Fibroblast of pulmonary artery (primary cell): ENCODE data around the gene ECI2.

Experiments
- DNase-seq: peaks from one replicate; pipeline ENCODE4 v3.0.0-alpha.2; 2010; ENCODE audit warnings: low read depth
- H3K4me3 ChIP-seq: replicated peaks from 2 replicates; pipeline ENCODE4 v1.5.1; 2011; ENCODE audit warnings: low read depth, mild to moderate bottlenecking, control low read depth, low read length, moderate library complexity
- CTCF ChIP-seq: IDR thresholded peaks from 2 replicates; pipeline ENCODE4 v1.5.1; 2011; ENCODE audit warnings: mild to moderate bottlenecking, control low read depth, low read length, inconsistent platforms; ENCODE audit errors: missing control alignments

Gene ECI2

GRCh38 chr6:4107873-4108272 lies 27.5 kb downstream of the ECI2 start:
- no peak overlapping the region for H3K4me3 ChIP-seq
- TF ChIP-seq CTCF: no peak
- no peak for DNase-seq

GRCh38 chr6:4105980-4106536 lies 29.3 kb downstream of the ECI2 start:
- DNase-seq: no peak
- H3K4me3 ChIP-seq: no peak overlapping the region
- no peak for TF ChIP-seq CTCF

GRCh38 chr6:4103929-4104328 lies 31.4 kb downstream of the ECI2 start:
- no peak overlapping the region for H3K4me3 ChIP-seq
- DNase-seq: no peak
- no peak for TF ChIP-seq CTCF

- DNase-seq: no peak
- H3K4me3 ChIP-seq: no peak overlapping the region
- no peak for TF ChIP-seq CTCF
Measured at GRCh38 chr6:4102687-4103244, 32.6 kb downstream of the ECI2 start.

- no peak overlapping the region for H3K4me3 ChIP-seq
- DNase-seq: no peak
- TF ChIP-seq CTCF: no peak
Measured at GRCh38 chr6:4101298-4101697, 34.1 kb downstream of the ECI2 start.

GRCh38 chr6:4100655-4101054 lies 34.7 kb downstream of the ECI2 start:
- no peak overlapping the region for H3K4me3 ChIP-seq
- DNase-seq: no peak
- TF ChIP-seq CTCF: no peak

- TF ChIP-seq CTCF: no peak
- H3K4me3 ChIP-seq: no peak overlapping the region
- no peak for DNase-seq
Measured at GRCh38 chr6:4093288-4093687, 42.1 kb downstream of the ECI2 start.
